OCI-M2 (cell line): ENCODE measurements around the gene RUNX2.

Source experiments
- DNase-seq: peaks from one replicate; lab custom pipeline; 2025; ENCODE audit not compliant: unreplicated experiment; lab: John Stamatoyannopoulos, UW

The RUNX2 gene

DNA sequence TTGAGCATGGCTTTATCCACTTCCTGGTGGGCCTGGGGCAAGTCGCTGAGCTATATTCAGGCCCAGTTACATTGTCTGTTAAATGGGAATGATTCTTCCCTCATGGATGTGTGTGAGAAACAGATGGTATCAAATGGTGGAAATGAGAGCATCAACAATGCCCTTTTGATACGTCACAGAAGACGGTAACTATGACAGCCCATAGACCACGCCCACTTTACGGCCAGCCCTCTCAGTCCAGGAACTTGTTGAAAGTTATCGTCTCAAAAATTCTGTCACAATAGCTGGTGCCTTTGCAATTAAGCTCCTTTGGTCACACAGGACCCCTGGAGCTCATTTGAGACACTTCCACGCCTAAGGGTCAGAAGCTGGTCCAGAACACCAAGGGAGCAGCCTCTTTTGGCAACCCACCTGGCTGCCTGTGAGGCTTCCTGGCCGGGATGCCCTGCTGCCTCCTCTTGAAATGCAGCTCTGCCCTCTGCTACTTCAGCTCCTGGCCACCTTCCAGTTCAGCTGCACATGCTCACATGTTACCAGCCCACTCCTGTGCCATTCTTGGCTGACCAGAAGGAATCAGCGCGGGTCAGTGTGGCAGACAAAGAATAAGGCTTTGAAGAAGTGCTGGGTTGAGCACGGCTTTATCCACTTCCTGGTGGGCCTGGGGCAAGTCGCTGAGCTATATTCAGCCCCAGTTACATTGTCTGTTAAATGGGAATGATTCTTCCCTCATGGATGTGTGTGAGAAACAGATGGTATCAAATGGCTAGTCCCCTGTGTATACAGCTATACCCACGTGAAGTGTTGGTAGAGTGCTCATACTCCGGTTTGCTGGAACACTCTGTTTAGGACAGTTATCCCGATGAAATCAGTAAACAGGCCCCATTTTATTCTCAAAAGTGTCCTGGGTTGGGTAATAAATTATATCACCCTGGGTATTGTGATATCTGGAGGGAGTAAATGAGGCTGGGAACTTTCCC is 248.8 kb downstream of the RUNX2 start:
- DNase-seq: no peak

DNA sequence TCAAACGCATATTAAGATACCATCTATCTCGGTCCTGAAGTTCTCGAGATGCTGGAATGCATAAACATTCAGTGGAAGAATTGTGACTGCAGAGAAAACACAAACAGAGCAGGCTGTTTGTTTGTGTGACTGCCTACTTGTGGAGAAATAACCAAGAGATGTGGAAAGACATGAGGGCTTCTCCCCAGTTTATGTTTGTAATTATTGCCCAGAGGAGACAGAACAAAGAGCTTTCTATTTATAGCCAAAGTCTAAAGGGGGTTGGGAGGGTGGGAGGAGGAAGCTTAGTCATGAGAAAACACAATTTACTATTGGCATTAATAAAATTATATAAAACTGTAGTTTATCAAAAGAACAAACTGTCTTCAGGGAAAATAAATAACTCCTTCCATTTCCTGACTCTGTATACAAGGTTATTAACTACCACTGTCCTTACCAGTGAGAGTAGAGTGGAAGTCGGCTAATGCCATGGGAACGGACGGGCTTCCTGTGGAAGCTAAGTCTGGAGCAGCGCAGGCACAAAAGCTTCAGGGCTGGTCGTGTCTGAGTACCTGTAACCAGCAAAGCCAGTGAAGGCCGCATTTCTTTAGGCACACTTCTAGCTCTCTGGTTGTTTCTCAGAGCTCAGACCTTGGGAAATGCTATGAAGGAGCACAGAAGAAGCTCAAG is 249.8 kb downstream of the RUNX2 start:
- DNase-seq: no peak

DNA sequence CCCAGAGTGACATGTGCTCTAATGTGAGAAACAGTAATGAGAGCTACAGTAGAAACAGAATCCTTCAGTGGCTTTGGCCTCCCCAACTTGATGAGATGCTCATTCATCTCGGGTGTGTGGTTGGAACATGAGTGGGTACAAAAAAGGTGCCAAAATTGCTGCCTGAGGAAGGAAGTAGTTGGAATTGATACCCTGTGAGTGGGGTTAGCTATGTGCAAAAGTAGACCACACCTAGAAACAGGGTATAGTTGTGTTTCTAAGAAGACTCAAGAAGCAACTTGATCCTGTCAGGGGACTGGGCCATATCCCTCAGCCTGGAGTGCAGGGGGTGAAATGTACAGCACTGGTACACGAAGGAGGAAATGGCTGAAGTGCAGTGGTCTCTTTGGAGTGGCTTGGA is 256.0 kb downstream of the RUNX2 start:
- DNase-seq: no peak

GRCh38 chr6:45586216-45587171 is 258.4 kb downstream of the RUNX2 start:
- no peak for DNase-seq

GRCh38 chr6:45587229-45588060 is 259.3 kb downstream of the RUNX2 start:
- DNase-seq: no peak

GRCh38 chr6:45589367-45589766 is 261.2 kb downstream of the RUNX2 start:
- DNase-seq: no peak

- DNase-seq: no peak
Observed at GRCh38 chr6:45590226-45590625, 262.1 kb downstream of the RUNX2 start.

GRCh38 chr6:45590696-45591184 is 262.6 kb downstream of the RUNX2 start:
- DNase-seq: no peak

DNA sequence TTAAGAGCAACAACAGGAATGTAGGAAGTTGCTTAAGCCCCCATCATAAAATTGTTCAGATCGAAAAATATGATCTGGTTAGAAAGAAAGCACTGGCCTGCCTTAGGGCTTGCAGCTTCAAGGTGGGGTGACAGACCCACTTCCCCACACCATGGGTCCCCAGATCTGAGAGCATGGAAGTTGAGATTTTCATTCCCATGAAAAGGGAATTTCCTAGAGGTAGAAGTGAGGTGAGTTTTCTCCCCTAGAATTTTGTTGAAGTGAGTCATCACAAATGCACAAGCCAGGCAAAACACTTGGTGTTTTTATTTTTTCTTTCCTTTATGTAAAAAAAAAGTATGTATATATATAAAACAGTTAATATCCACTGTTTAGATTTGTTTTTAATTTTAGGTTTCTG is 263.2 kb downstream of the RUNX2 start:
- DNase-seq: no peak

DNA sequence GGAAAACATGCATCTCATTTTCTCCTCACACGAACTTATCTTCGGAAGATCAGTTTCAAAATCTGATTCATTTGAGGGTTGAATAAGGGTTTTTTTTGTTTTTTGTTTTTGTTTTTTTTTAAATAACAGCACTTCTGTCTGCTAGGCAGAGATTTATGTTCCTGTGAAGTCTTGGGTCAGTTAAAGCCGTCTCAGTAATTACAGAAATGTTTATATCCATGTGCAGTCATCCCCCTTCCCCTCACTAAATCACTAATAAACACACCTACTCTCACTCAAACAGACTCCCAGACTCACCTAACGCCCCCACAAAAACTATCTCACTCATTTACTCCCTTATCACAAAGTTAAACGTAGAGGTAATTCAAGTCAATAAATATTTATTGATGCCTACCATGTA is 263.8 kb downstream of the RUNX2 start:
- no peak for DNase-seq

- DNase-seq: no peak
Observed at GRCh38 chr6:45592991-45593390, 264.9 kb downstream of the RUNX2 start.

GRCh38 chr6:45595010-45595851 is 267.1 kb downstream of the RUNX2 start:
- DNase-seq: no peak

- no peak for DNase-seq
Observed at GRCh38 chr6:45597424-45597823, 269.3 kb downstream of the RUNX2 start.

DNA sequence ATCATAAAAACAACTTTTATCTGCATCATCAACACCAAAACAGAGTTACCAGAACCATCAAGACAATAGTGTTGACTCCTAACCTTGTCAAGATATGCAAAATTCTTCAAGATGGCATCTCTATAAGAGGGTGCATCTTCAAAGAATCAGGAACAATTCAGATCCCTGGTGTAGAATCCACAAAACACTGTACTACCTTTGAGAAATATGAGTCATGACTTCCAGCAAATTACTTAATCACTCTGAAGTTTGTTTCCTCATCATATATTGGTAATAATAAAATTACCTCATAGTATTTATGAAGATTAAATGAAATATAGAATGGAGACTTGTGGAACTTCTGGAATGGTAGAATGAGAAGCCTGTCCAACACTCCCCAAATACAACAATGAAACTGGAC is 270.9 kb downstream of the RUNX2 start:
- DNase-seq: no peak

DNA sequence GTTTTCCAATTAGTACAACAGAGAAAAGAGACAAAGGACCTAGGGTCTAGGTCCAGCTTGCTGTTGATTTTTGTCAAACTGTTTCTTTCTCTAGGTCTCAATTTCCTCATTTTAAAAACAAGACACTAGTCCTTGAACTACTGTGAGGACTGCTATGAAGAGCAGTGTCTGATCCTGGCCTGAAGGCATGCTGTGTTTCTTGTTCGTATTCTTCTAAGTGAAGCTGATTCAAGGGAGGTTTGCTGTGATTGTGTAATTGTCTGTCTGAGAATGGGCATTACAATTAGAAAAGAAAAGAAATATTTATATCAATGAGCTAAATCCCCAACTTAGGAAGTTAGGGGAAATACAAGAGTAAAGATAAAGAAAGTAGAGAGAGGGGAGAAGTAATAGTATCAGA is 277.8 kb downstream of the RUNX2 start:
- no peak for DNase-seq

- DNase-seq: no peak
Observed at GRCh38 chr6:45606831-45607400, 278.8 kb downstream of the RUNX2 start.

- DNase-seq: no peak
Observed at GRCh38 chr6:45607798-45608197, 279.7 kb downstream of the RUNX2 start.

- no peak for DNase-seq
Observed at GRCh38 chr6:45608252-45608913, 280.3 kb downstream of the RUNX2 start.
